ENCODE data around the gene SNRPA. TPM values are rescaled to one million over a fixed set of nuclear protein-coding genes. Genes with fewer than 3 reads are reported as not detected.

The SNRPA gene
- total RNA-seq, 1 donor from 2014 or later: 51.7 TPM

DNA sequence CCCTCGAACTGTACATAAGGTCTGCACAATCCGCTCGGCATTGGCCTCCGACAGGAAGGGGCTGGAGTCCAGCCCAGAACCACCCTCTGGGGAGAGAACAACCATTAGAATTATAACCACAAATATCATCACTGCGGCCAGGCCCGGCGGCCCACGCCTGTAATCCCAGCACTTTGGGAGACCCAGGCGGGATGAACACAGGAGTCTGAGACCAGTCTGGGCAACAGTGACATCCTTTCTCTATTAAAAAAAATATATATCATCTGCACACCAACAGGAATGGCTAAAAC lies 45.7 kb upstream of the SNRPA start:
- DNase-seq (no peak), ATAC-seq (no peak)
- TF ChIP-seq, protein P1, sequence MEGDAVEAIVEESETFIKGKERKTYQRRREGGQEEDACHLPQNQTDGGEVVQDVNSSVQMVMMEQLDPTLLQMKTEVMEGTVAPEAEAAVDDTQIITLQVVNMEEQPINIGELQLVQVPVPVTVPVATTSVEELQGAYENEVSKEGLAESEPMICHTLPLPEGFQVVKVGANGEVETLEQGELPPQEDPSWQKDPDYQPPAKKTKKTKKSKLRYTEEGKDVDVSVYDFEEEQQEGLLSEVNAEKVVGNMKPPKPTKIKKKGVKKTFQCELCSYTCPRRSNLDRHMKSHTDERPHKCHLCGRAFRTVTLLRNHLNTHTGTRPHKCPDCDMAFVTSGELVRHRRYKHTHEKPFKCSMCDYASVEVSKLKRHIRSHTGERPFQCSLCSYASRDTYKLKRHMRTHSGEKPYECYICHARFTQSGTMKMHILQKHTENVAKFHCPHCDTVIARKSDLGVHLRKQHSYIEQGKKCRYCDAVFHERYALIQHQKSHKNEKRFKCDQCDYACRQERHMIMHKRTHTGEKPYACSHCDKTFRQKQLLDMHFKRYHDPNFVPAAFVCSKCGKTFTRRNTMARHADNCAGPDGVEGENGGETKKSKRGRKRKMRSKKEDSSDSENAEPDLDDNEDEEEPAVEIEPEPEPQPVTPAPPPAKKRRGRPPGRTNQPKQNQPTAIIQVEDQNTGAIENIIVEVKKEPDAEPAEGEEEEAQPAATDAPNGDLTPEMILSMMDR (IDR thresholded peaks at IDR 0.05): no peak
- Histone ChIP-seq H3K4me3 (no peak overlapping the region), H3K36me3 (peaks cover 92% of the 10 kb centered on the region), H3K27me3 (no peaks in the 10 kb centered on the region), H3K9me3 (no peaks in the 10 kb centered on the region), H3K27ac (no peak overlapping the region), H3K4me1 (no peaks in the 10 kb centered on the region)
- intact Hi-C loops (cut with DNase I): no loop called here

DNA sequence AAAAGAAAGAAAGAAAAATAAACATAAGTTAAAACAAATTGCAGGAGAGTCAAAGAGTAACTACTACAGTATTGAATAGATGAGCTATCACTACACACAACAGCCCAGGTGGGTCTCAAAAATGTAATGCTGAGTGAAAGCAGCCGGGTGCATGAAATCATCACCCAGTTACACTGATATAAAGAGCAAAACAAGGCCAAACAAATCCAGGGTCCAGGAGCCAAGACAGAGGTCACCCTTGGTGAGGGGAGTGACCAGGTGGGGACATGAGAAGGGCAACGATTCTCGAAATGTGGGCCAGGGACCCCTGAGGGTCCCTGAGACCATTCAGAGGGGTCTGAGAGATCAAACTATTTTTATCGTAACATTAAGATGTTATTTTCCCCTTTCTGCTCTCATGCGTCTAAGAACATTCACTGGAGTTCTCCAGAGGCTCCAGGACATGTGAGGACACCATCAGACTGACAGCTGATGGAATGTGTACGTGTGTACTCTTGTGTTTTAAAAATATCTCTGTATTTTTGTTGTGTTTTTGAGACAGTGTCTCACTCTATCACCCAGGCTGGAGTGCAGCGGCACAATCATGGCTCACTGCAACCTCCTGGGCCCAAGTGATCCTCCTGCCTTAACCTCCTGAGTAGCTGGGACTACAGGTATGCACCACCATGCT lies 44.9 kb upstream of the SNRPA start:
- ATAC-seq: no peak
- H3K36me3 ChIP-seq: peaks cover 92% of the 10 kb centered on the region
- no peaks in the 10 kb centered on the region for H3K9me3 ChIP-seq
- H3K27ac ChIP-seq: no peak overlapping the region
- TF ChIP-seq, protein P1 (IDR thresholded peaks at IDR 0.05): no peak
- no peaks in the 10 kb centered on the region for H3K4me1 ChIP-seq
- no peak for DNase-seq
- intact Hi-C loops (cut with DNase I): no loop called here
- H3K4me3 ChIP-seq: no peak overlapping the region
- H3K27me3 ChIP-seq: no peaks in the 10 kb centered on the region

DNA sequence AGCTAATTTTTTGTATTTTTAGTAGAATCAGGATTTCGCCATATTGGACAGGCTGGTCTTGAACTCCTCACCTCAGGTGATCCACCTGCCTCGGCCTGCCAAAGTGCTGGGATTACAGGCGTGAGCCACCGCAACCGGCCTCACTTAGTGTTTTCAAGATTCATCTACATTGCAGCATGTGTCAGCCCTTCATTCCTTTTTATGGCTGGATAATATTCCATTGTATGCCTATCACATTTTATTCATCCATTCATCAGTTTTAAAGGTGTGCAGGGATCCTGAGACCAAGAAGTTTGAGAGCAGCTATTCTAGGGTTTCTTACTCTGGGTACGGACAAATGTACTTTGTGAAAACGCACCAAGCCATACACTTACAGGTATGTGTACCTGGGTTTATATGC lies 43.4 kb upstream of the SNRPA start:
- intact Hi-C loops (cut with DNase I): no loop called here
- TF ChIP-seq, protein P1 (IDR thresholded peaks at IDR 0.05): no peak
- H3K36me3 ChIP-seq: peaks cover 87% of the 10 kb centered on the region
- H3K9me3 ChIP-seq: no peaks in the 10 kb centered on the region
- H3K4me3 ChIP-seq: no peak overlapping the region
- no peak overlapping the region for H3K27ac ChIP-seq
- no peaks in the 10 kb centered on the region for H3K4me1 ChIP-seq
- ATAC-seq (no peak), DNase-seq (no peak)
- H3K27me3 ChIP-seq: no peaks in the 10 kb centered on the region

DNA sequence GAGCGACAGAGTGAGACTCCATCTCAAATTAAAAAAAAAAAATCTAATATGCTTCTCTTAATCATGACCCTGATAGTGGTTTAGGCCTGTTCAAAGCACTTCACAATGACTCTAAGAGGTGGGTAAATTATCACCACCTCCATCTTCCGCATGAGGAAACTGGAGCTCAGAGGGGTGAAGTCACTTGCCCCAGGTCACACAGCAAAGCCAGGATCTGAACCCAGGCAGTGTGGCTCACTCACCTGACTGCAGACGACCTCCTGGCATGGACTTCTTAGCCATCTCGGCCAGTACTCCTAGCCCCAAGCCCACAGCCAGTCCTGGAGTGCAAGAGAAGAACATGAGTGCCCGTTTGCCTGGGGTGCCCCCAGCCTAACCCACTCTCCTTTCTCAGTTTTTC lies 41.2 kb upstream of the SNRPA start:
- DNase-seq (no peak), ATAC-seq (no peak)
- H3K27me3 ChIP-seq: no peaks in the 10 kb centered on the region
- peaks cover 70% of the 10 kb centered on the region for H3K36me3 ChIP-seq
- no peak overlapping the region for H3K4me3 ChIP-seq
- TF ChIP-seq, protein P1 (IDR thresholded peaks at IDR 0.05): no peak
- no peak overlapping the region for H3K27ac ChIP-seq
- intact Hi-C loops (cut with DNase I): no loop called here
- no peaks in the 10 kb centered on the region for H3K9me3 ChIP-seq
- peaks cover 7% of the 10 kb centered on the region for H3K4me1 ChIP-seq

DNA sequence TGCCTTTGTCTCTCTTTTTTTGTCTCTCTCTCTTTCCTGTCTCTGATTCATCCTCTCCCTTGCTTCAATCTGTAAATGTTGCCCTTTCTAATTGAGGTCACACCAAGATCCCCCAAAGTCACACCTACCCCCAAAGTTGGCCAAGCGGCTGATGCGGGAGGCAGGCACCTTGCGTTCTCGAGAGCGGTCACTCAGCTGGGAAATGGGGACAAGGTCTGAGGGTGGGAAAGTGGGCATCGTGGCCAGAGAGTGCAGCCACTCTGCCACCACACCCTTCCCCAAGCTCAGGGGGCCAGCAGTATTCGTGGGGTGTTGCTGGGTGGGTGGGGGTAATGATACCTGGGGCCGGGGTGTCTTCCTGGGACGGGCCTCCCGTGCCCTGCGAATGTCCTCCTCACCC lies 37.1 kb upstream of the SNRPA start:
- H3K36me3 ChIP-seq: peaks cover 33% of the 10 kb centered on the region
- intact Hi-C loops (cut with DNase I): no loop called here
- peak overlapping the region; percentile 95 for H3K27ac ChIP-seq
- no peaks in the 10 kb centered on the region for H3K9me3 ChIP-seq
- ATAC-seq: no peak
- H3K4me1 ChIP-seq: peaks cover 15% of the 10 kb centered on the region
- no peaks in the 10 kb centered on the region for H3K27me3 ChIP-seq
- DNase-seq: no peak
- peak overlapping the region; percentile 75 for H3K4me3 ChIP-seq
- TF ChIP-seq, protein P1 (IDR thresholded peaks at IDR 0.05): no peak

Measured in upper lobe of right lung (tissue), 1 donor.